OCI-LY1 (cell line): ENCODE data around the gene UVSSA.

ENCODE experiments used
- H2AFZ ChIP-seq: fragments of 200-600 bp; sonication (generic), shearing (Covaris generic); 2 replicates; pipeline ENCODE4 v1.6.0; 2014; ENCODE audit warnings: antibody characterized with exemption, mild to moderate bottlenecking, low read length
- H3F3A ChIP-seq: fragments of 200-600 bp; sonication (generic), shearing (Covaris generic); 2 replicates; pipeline ENCODE4 v1.6.0; 2014; ENCODE audit warnings: mild to moderate bottlenecking, antibody characterized with exemption, low read length, moderate library complexity; ENCODE audit not compliant: insufficient read depth
- H3K27ac ChIP-seq: fragments of 200-600 bp; sonication (generic); 2 replicates; pipeline ENCODE4 v1.5.1; 2014; ENCODE audit warnings: low read length, mixed run types, mild to moderate bottlenecking, low read depth; ENCODE audit not compliant: poor library complexity, severe bottlenecking
- H3K27me3 ChIP-seq: fragments of 200-600 bp; sonication (generic); 2 replicates; pipeline ENCODE4 v1.6.0; 2014; ENCODE audit warnings: antibody characterized with exemption, mild to moderate bottlenecking, low read length, moderate library complexity; ENCODE audit not compliant: insufficient read depth
- H3K36me3 ChIP-seq: fragments of 200-600 bp; sonication (generic); 2 replicates; pipeline ENCODE4 v1.6.1; 2014; ENCODE audit warnings: mild to moderate bottlenecking, antibody characterized with exemption, low read length, moderate library complexity, mixed read lengths; ENCODE audit not compliant: insufficient read depth
- H3K4me1 ChIP-seq: fragments of 200-600 bp; sonication (generic); 2 replicates; pipeline ENCODE4 v1.5.1; 2014; ENCODE audit warnings: mild to moderate bottlenecking, low read length, moderate library complexity; ENCODE audit not compliant: insufficient read depth, severe bottlenecking
- H3K4me2 ChIP-seq: fragments of 200-600 bp; sonication (generic), shearing (Covaris generic); 2 replicates; pipeline ENCODE4 v1.6.1; 2014; ENCODE audit warnings: low read length
- H3K4me3 ChIP-seq: fragments of 200-600 bp; sonication (generic); 2 replicates; pipeline ENCODE4 v1.5.1; 2014; ENCODE audit warnings: low read length, low read depth, mild to moderate bottlenecking, mixed read lengths; ENCODE audit not compliant: poor library complexity, severe bottlenecking
- H3K79me2 ChIP-seq: fragments of 200-600 bp; shearing (Covaris generic); 2 replicates; pipeline ENCODE4 v1.6.1; 2016; ENCODE audit warnings: mixed run types, low read length, mixed read lengths; ENCODE audit not compliant: insufficient read depth
- H3K9ac ChIP-seq: fragments of 200-600 bp; sonication (generic), shearing (Covaris generic); 2 replicates; pipeline ENCODE4 v1.6.1; 2014; ENCODE audit warnings: mild to moderate bottlenecking, low read length, mixed read lengths
- H3K9me2 ChIP-seq: fragments of 200-600 bp; sonication (generic), shearing (Covaris generic); 2 replicates; pipeline ENCODE4 v1.6.1; 2014; ENCODE audit warnings: low read depth, mild to moderate bottlenecking, low read length, mixed read lengths
- H3K9me3 ChIP-seq: fragments of 200-600 bp; shearing (Covaris generic); 2 replicates; pipeline ENCODE4 v1.6.1; 2014; ENCODE audit warnings: low read length, mixed read lengths
- H4K20me1 ChIP-seq: fragments of 200-600 bp; sonication (generic), shearing (Covaris generic); 2 replicates; pipeline ENCODE4 v1.6.0; 2016; ENCODE audit warnings: mild to moderate bottlenecking, low read length; ENCODE audit not compliant: insufficient read depth
- CTCF ChIP-seq: fragments of 200-600 bp; sonication (generic), shearing (Covaris generic); IDR thresholded peaks from 2 replicates; pipeline ENCODE4 v1.5.1; 2017; ENCODE audit warnings: mild to moderate bottlenecking, antibody characterized with exemption, low read length, moderate library complexity, mixed read lengths
- EZH2 ChIP-seq: fragments of 200-600 bp; sonication (generic), shearing (Covaris generic); IDR thresholded peaks from 2 replicates; pipeline ENCODE4 v1.8.0; 2017; ENCODE audit warnings: borderline replicate concordance, mixed run types, mild to moderate bottlenecking, antibody characterized with exemption, low read length, moderate library complexity, mixed read lengths

Gene UVSSA

GRCh38 chr4:1356181-1356998 lies 9.4 kb downstream of the UVSSA start:
- peak; percentile 52 for TF ChIP-seq CTCF
- TF ChIP-seq EZH2: no peak
- Histone ChIP-seq H3K27ac (no peak overlapping the region), H3K27me3 (no peaks in the 10 kb centered on the region), H3K9ac (no peak overlapping the region), H3K9me2 (no peaks in the 10 kb centered on the region), H3F3A (no peaks in the 10 kb centered on the region), H3K4me2 (no peak overlapping the region), H2AFZ (no peak overlapping the region), H3K4me3 (no peak overlapping the region), H3K4me1 (peaks cover 5% of the 10 kb centered on the region), H3K9me3 (no peaks in the 10 kb centered on the region), H4K20me1 (no peaks in the 10 kb centered on the region), H3K36me3 (0 out of 2 replicates have a peak, but pooled peaks cover 4% of the 10 kb centered on the region), H3K79me2 (no peaks in the 10 kb centered on the region)

- H3K27me3 ChIP-seq: no peaks in the 10 kb centered on the region
- no peak overlapping the region for H3K4me3 ChIP-seq
- H3K27ac ChIP-seq: no peak overlapping the region
- H3K4me1 ChIP-seq: no peaks in the 10 kb centered on the region
- H3K79me2 ChIP-seq: no peaks in the 10 kb centered on the region
- H3K36me3 ChIP-seq: 0 out of 2 replicates have a peak, but pooled peaks cover under 1% of the 10 kb centered on the region
- H2AFZ ChIP-seq: no peak overlapping the region
- no peaks in the 10 kb centered on the region for H3K9me2 ChIP-seq
- no peaks in the 10 kb centered on the region for H3F3A ChIP-seq
- no peak overlapping the region for H3K9ac ChIP-seq
- no peaks in the 10 kb centered on the region for H3K9me3 ChIP-seq
- H4K20me1 ChIP-seq: no peaks in the 10 kb centered on the region
- TF ChIP-seq EZH2 (no peak), CTCF (no peak)
- H3K4me2 ChIP-seq: no peak overlapping the region
Measured at GRCh38 chr4:1357356-1358248, 10.6 kb downstream of the UVSSA start.

- Histone ChIP-seq H2AFZ (no peak overlapping the region), H3K27me3 (no peaks in the 10 kb centered on the region), H3K4me2 (no peak overlapping the region), H4K20me1 (no peaks in the 10 kb centered on the region), H3K4me1 (no peaks in the 10 kb centered on the region), H3K9ac (no peak overlapping the region), H3F3A (no peaks in the 10 kb centered on the region), H3K79me2 (no peaks in the 10 kb centered on the region), H3K27ac (no peak overlapping the region), H3K36me3 (no peaks in the 10 kb centered on the region), H3K9me2 (no peaks in the 10 kb centered on the region), H3K4me3 (no peak overlapping the region), H3K9me3 (no peaks in the 10 kb centered on the region)
- TF ChIP-seq CTCF (no peak), EZH2 (no peak)
Measured at GRCh38 chr4:1358421-1359143, 11.6 kb downstream of the UVSSA start.
